Measurements from ENCODE around the gene IL11. TPM values are rescaled to one million over a fixed set of nuclear protein-coding genes. Genes with fewer than 3 reads are reported as not detected.

Gene IL11
- total RNA-seq, 1 donor from 2014 or later: 0.19 TPM

DNA sequence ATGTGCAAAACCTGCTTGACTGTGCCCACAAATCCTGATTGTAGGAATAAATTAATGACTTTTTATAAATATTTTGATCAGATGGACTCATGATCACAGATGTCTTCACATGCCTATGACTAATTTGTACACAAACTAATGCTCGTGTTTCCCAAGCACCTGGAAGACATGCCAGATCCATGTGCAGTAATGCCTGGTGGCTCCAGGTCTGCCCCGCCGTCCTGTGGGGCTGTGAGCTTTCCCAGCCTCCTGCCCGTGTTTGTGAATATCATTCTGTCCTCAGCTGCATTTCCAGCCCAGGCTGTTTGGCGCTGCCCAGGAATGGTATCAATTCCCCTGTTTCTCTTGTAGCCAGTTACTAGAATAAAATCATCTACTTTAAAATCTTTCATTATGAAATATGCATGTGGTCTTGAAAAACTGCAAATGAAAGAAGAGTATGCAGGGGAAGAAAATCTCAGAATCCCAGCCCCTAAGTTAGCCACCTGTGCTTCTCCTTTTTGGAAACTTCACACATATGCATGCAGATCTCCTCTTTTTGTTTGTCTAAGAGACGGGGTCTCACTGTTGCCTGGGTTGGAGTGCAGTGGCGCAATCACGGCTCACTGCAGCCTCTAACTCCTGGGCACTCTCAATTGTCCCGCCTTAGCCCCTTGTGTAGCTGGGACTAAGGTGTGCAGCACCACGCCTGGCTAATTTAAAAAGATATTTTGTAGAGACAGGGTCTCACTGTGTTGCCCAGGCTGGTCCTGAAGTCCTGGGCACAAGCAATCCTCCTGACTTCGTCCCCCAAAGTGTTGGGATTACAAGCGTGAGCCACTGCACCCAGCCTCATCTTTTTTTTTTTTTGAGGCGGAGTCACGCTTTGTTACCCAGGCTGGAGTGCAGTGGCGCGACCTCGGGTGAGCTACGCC lies 21.7 kb upstream of the IL11 start:
- DNase-seq (ENCODE audit: low read depth): no peak

DNA sequence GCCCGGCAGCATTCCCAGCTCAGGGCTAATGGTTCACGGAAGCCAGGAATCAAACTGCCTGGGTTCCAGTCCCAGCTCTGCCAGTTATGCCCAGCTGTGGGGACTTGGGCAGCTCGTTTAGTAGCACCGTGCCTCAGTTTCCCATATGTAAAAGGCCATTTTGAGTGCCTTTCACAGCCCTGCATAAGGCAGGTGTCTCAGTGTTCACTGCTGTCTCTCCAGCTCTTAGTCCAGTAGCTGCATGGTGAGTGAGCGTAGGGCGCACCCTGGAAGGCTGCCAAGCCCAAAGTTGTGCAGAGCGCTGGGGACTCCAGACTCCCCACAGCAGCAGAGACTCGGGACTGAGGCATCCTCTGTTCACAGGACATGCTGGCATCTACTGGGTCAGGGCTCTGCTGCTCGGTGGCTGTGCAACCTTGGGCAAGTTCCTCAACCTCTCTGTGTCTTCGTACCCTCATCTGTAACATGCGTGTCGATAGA lies 21.0 kb upstream of the IL11 start:
- no peak for DNase-seq (ENCODE audit: low read depth)

DNA sequence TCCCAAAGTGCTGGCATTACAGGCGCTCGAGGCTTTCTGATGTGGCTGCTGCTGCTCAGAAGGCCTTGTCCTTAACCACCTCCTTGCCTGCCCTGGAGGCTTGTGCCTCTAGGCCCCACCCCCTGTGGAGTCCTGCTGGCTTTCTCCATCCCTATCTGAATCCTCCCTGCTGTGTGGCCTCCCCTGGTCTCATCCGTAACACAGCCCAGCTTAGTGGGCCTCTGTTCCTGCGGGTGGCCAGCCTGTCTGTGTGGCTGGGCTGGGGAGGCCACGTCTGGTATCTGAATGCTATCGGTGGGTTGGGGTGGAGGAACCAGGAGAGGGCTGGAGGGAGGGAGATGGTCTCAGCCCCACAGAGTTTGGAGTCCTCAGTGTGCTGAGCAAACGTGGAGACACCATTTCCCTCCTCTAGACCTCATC lies 20.2 kb upstream of the IL11 start:
- DNase-seq (ENCODE audit: low read depth): no peak

DNA sequence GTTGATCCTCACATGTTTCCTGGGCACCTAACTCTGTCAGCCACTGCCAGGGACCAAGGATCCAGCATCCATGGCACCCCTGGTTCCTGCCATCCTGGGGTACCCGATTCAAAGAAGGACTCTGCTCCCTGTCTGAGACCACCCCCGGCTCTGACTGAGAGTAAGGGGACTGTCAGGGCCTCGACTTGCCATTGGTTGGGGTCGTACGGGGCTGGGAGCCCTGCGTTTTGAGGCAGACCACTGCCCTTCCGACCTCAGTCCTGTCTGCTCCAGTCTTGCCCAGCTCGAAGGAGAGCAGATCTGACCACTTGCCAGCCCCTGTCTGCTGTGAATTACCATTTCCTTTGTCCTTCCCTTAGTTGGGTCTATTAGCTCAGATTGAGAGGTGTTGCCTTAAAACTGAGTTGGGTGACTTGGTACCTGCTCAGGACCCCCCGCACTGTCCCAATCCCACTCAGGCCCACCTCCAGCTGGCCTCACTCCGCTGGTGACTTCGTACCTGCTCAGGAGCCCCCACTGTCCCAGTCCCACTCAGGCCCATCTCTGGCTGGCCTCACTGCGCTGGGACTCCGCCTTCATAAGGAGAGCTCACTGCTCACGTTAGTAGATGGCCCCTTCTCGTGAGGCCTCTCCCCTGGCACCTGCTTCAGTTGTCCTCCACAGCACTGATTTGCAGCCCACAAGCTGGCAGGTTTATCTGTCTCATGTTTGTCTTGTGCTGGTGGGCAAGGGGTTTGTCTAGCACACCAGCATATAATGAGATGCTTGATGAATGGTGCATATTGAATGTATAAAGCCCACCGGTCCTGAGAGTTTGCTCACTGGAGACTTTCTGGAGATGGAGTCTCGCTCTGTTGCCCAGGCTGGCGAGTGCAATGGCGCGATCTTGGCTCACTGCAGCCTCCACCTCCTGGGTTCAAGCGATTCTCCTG lies 19.4 kb upstream of the IL11 start:
- no peak for DNase-seq (ENCODE audit: low read depth)

DNA sequence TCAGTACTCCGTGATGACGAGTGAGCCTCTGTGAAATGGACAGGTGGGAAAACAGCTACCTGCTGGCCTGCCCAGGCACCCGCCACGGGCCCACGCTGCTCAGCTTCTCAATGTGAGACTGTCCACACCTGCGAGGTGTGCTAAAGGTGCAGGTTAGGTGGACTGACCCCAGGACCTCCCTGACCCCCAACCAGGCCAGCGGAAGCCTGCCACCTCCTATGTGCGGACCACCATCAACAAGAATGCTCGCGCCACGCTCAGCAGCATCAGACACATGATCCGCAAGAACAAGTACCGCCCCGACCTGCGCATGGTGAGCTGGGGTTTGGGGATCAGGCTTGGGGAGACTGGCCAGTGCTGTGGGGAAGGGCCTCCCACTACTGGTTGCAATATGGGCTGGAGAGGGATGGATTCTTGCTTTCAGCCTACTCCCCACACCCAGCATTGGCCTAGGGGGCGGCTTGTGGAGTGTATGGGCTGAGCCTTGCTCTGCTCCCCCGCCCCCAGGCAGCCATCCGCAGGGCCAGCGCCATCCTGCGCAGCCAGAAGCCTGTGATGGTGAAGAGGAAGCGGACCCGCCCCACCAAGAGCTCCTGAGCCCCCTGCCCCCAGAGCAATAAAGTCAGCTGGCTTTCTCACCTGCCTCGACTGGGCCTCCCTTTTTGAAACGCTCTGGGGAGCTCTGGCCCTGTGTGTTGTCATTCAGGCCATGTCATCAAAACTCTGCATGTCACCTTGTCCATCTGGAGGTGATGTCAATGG lies 17.7 kb upstream of the IL11 start:
- no peak for DNase-seq (ENCODE audit: low read depth)

DNA sequence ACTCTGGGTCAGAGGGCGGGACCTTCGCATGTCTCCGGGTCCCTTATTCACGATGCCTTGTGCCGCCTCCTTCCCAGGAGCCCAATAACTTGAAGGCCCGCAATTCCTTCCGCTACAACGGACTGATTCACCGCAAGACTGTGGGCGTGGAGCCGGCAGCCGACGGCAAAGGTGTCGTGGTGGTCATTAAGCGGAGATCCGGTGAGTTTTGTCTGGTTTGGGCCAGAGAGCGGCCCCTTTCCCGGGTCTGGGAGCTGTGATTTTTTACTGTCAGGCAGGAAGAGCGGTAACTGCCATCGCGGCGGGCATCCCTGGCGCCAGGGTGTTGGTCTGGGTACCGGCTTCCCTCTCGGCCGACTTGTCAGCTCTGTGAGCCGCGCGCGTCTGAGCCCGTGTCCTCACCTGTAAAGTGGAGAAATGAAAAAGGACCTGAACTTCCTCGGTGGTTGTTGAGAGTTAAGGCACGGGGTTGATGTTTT lies 16.3 kb upstream of the IL11 start:
- DNase-seq (ENCODE audit: low read depth): no peak

DNA sequence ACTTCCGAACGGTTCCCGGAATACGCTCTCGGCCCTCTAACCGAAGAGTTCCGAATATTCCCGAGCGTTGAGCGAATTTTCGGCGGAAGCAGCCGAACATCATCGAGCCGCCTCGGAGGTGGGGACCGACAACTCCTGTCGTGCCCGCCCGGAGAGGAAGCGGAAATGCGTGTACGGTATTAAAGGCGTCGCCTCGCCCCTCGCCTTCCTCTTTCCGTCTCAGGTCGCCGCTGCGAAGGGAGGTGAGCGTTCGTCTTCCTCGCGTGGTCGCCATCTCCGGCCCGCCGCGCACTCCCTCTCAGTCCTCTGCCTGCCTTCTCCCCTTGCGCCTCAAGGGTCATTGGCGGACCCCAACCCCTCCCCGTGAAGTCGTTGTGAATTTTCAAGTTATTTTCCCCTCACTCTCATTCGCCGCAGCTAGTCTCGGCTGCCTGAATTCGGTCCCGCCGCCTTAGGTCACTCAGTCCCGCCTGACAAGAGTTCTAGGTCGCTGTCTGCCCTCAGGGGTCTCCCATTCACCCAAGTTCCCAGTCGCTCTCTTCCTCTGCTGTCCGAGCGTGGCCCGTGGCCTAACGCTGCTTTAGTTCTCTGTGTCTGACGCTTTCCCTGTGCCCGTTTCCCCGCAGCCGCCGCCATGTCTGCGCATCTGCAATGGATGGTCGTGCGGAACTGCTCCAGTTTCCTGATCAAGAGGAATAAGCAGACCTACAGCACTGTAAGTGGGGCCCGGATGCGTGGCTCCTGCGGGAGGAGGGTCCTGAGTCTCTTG lies 15.6 kb upstream of the IL11 start, which contains the start of gene RPL28:
TSS of gene RPL28 (plus strand) at position 209 of the 769 bp plus-strand sequence. CDS start at position 635, 426 bp downstream.
- peak; percentile 99 for DNase-seq (ENCODE audit: low read depth)

DNA sequence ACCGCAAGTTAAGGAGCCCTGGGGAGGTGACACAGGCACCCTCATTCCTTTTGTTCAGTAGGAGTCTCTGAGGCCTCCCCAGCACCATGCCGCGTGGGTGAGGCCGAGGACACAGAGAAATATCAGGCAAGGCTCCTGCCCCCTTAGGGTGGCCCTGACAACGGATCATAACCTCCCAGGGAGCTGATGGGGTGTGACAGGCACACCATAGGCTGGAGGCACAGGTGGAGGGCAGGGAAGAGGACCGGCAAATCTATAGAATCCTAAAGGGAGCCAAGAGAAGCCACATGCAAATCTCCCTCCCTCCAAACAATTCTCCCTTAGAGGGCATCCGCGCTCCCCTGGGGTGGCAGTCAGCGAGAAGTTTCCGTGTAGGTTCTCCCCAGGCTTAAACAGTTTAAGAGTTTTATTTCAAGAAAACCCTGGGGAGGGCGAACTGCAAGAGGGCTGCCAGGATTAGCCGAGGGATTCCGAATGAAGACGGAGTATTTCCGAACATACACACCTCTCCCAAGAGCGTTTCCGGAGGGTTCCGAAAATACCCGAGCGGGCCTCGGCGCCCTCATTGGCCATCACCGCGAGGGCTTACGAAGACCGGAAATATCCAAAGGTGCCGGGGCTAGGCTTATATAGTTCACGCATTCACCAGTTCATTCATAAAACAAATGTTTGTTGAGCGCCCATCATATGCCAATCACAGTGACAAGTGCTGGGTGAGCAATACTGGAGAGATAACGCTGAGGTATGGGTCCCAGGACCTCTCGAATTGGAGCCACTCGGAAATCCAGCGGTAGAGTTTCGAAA lies 14.9 kb upstream of the IL11 start:
- peak; percentile 98 for DNase-seq (ENCODE audit: low read depth)

DNA sequence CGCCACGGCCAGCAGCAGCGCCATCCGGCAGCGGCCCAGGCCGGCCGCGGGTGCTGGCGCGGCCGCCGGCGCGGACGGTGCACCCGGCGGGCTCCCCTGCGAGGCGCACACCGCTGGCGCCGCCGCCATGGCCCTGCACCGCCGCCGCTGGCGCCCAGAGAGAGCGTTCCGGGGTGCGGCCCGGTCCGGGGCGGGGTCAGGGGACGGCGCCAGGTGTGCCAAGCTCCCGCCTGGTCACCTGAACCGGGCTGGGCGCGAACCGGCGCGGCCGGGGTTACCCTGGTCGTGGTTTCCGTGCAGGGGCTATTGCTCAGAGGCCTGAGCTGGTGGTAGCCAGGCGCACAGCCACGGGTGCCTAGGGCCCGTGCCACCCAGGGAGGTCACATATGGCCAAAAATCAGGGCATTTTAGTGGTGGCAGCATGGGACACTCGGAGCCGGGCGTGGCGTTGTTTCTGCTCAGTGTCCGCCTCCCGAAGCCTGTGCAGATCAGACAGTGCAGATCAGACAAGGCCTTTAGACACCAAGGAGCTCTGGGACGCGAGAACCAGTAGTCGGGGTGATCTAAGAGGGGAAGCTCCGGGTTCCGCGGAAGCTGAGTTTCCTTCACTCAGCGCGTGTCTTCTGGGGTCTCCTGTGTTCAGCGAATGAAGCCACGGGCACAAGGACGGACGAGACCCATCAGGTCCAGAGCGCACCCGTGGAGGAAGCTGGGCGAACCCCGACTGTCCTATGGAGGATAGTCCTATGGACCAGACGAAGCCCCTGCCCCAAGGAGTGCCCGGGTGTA lies 14.1 kb upstream of the IL11 start, which contains the start of gene TMEM238:
TSS of gene TMEM238 (minus strand) at position 162 of the 789 bp plus-strand sequence. CDS start at position 129, 33 bp downstream.
- DNase-seq (ENCODE audit: low read depth): no peak

DNA sequence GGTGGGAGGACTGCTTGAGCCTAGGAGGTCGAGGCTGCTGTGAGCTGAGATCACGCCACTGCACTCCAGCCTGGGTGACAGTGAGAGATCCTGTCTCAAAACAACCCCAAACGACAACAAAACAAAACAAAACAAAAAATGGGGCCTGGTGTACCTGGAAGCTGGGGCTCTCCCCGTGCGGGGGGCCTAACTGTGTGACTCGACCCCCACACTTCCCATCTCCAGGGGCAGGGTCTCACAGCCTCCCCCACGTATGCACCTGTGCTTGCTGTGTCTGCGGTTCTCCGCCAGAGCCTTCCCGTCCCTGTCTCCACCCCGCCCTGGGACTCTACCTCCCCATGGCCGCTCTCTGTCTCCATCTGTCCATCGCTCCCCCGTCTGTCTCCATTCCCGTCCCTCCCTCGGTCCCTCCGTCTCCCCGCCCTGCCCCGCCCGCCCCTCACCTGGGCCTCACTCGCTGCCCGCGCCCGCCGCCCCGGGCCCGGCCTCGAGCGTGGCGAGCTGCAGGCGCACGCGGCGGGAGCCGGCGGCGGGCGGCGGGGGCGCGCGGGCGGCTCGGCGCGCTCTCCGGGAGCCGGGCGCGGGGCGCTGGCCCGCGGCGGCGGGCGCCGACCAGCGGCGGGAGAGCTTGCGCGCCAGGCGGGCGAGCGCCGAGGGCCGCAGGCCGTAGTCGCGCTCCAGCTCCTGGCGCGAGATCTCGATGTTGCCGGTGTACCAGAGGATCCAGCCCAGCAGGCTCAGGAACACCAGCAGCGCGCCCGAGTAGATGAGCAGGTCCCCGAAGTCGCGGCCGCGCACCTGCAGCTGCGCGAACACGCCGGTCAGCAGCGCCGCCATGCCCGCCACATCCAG lies 13.2 kb upstream of the IL11 start:
- DNase-seq (ENCODE audit: low read depth): no peak

DNA sequence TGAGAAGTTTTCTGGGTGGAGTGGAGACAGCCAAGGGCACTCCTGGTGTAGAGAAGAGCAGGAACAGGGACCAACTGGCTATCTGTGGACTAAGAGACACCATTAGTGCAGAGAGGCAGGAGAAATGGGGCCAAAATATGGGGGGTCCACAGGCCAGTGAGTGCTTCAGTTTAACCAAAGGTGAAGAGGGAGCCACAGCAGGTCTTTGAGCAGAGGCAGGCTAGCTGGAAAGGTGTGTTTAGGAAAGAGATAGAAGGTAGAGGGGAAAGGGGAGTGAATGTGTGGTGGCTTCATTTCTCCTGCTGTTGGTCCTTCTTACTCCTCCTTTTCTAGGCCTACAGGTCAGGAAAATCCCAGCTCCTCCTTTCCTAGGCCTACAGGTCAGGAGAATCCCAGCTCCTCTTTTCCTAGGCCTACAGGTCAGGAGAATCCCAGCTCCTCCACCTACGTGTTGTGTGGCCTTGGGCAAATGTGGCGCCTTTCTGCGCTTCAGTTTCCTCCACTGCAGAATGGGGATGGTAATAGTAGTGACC lies 12.3 kb upstream of the IL11 start:
- no peak for DNase-seq (ENCODE audit: low read depth)

DNA sequence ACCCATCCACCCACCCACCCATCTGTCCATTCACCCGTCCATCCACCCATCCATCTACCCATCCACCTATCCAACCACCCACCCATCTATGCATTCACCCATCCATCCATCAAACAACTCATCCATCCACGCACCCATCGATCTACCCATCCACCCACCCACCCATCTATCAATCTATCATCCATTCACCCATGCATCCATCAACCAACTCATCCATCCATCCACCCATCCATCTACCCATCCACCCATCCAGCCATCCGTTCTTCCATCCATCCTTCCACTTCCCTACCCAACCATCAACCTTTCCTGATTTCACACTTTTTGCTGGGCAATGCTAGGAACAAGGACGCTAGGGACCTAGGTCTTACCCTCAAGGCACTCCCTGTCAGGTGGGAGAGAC lies 11.8 kb upstream of the IL11 start:
- no peak for DNase-seq (ENCODE audit: low read depth)

DNA sequence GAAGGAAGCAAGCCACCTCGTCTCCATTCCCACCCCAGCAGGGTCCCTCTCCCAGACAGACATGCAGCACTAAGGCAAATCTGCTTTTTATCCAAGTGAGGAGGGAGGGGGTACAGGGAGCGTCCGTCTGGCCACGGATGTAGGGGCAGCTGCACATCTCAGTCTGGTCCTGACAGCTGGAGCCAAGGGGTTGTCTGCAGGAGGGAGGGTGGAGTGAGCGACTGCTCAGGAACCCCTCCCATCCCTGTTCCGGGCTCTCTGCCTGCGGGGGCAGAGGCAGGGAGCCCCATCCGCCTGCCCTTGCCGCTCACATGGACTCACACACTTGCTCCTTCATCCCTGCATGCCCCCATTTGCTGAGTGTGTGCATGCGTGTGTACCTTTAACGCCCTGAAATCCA lies 8.9 kb upstream of the IL11 start:
- DNase-seq (ENCODE audit: low read depth): peak; percentile 78

DNA sequence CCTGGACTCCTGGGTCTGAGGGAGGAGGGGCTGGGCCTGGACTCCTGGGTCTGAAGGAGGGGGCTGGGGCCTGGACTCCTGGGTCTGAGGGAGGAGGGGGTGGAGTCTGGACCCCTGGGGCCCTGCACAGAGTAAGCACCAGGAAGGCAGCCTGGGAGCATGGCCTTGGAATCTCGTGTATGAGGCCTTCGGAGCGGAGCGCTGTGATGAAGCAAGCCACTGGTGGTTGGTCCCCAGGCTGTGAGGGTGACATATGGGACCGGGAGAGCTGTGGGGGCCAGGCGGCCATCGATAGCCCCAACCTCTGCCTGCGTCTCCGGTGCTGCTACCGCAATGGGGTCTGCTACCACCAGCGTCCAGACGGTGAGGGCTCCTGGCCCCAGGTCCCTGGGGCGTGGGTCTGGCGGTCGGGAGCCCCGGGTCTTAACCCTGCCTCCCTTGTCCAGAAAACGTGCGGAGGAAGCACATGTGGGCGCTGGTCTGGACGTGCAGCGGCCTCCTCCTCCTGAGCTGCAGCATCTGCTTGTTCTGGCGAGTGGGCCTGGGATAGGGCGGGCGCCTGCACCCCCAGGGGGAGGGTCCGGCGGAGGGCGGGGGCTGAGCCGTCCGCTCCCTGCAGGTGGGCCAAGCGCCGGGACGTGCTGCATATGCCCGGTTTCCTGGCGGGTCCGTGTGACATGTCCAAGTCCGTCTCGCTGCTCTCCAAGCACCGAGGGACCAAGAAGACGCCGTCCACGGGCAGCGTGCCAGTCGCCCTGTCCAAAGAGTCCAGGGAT lies 7.3 kb upstream of the IL11 start:
- DNase-seq (ENCODE audit: low read depth): no peak

DNA sequence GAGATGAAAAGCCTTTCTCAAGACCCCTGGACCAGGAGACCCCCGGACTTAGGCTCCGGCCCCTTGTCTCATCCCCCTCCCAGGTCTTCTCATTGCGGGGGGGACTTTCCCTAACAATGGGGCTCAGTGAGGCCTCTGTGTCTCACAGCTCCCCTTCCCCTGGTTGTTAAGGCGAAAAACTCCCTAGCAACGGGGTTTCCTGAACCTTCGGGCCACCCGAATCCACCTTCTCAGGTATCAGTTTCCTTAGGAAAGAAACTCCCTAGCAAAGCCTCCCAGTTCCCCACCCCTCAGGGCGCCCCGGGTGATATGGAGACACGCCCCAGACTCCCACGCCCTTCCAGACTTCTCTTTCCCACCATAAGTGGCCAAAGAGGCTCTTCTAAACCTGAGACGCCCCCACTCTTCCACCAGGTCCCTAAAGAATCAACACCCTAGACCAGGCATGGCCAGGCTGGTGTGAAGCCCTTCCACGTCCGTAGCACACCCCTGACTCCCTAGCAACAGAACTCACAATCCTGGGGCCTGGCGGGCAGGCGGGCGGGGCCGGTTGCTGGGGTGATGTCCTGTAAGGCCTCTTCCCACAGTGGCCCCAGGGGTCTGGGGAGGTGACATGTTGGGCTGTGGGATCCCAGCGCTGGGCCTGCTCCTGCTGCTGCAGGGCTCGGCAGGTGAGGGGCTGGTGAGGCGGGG lies 6.1 kb upstream of the IL11 start, which contains the start of gene TMEM190:
TSS of gene TMEM190 (plus strand) at position 586 of the 693 bp plus-strand sequence. CDS start at position 614, 28 bp downstream.
- no peak for DNase-seq (ENCODE audit: low read depth)
